GM19240 (cell line): ENCODE data around the gene FRMD8.

Experiments
- DNase-seq: peaks from one replicate; pipeline ENCODE4 v3.0.0; 2011; ENCODE audit warnings: low spot score; ENCODE audit not compliant: insufficient read length

The FRMD8 gene

GRCh38 chr11:65386307-65387140 lies at the start of gene FRMD8:
Gene FRMD8, plus strand, starts transcription at chr11:65386637. Its CDS starts 400 bp downstream, at chr11:65387037.
- DNase-seq, result peak; percentile 89

DNA sequence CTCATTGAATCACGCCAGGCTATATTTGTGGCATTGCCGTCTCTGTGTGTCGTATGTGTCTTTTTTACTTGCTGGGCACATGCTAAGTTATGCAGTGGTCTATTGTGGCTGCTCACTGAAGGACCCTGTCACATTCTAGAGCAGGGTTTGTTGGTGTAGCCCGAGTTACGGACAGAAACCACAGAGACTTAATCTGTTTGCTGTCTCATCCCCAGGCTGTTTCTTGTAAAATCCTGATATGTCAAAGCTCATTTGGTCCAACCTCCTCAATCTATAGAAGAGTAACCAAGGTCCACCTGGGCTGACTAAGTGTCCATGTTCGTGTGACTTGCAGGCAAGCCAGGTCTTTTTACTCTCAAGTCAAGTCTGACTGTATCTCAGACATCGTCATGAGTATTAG lies 47.8 kb upstream of the FRMD8 start:
- no peak for DNase-seq

DNA sequence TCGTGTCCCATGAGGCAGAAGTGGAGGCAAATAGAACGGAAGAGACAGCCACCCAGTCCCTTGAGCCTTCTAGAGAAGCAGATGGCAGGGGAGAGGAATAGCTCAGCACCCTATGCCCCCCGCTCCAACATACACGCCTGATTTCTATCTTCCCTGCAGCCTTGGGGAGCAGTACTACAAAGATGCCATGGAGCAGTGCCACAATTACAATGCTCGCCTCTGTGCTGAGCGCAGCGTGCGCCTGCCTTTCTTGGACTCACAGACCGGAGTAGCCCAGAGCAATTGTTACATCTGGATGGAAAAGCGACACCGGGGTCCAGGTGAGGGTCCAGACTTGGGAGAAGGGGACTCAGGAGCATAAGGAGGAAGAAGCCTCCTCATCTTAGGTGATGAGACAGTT lies 46.2 kb upstream of the FRMD8 start:
- DNase-seq, result no peak

DNA sequence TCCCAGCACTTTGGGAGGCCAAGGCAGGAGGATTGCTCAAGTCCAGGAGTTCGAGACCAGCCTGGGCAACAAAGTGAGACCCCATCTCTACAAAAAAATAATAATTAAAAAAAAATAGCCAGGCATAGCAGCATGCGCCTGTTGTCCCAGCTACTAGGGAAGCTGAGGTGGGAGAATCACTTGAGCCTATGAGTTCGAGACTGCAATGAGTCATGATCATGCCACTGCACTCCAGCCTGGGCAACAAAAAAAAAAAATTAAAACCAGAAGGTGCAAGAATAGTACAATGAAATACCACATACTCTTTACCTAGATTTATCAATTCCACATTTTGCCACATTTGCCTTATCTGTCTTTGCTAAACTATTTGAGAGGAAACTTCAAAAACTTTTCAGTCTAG lies 44.6 kb upstream of the FRMD8 start:
- DNase-seq, result no peak

GRCh38 chr11:65351511-65351910 lies 34.9 kb upstream of the FRMD8 start:
- DNase-seq, result no peak

- DNase-seq, result no peak
These were observed 33.7 kb upstream of the FRMD8 start for GRCh38 chr11:65352783-65353182.

DNA sequence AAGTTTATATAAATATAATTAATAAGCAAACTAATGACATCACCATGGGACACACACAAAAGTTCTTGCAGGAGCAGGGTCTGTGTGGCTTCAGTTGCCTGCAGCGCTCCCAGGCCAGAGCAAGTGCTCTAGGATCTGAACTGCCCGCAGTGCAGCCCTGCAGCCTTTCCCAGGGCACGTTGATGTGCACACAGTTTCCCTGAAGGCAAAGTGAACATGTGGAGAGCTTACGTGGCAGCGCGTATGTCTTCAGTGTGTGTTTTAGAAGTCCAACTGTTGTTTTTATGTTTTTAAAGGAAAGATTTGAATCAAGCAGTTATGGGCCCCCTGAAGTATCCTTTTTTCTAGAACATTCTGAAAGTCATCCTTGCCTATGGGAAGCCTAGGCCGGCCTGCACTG lies 33.1 kb upstream of the FRMD8 start:
- DNase-seq, result no peak

GRCh38 chr11:65353900-65354264 lies 32.6 kb upstream of the FRMD8 start:
- no peak for DNase-seq

- DNase-seq, result peak; percentile 99
These were observed 32.0 kb upstream of the FRMD8 start, which contains the start of gene TIGD3 for GRCh38 chr11:65354265-65355012. Gene TIGD3, plus strand, starts transcription at chr11:65354751. Its CDS starts 1,058 bp downstream, at chr11:65355809.

GRCh38 chr11:65355013-65355775 lies 31.2 kb upstream of the FRMD8 start:
- no peak for DNase-seq

- DNase-seq, result no peak
These were observed 30.6 kb upstream of the FRMD8 start for GRCh38 chr11:65355776-65356393.

DNA sequence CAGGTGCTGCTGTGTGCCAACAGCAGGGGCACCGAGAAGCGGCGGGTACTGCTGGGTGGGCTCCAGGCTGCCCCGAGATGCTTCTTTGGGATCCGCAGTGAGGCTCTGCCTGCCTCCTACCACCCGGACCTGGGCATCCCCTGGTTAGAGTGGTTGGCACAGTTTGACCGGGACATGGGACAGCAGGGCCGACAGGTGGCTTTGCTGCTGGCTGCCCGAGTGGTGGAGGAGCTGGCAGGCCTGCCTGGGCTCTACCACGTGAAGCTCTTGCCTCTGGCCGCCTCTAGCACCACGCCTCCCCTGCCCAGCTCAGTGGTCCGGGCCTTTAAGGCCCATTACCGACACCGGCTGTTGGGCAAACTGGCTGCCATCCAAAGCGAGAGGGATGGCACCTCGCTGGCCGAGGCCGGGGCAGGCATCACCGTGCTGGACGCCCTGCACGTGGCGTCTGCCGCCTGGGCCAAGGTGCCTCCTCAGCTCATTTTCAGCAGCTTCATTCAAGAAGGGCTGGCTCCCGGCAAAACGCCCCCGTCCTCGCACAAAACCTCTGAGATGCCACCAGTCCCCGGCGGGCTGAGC lies 30.0 kb upstream of the FRMD8 start:
- DNase-seq, result no peak

DNA sequence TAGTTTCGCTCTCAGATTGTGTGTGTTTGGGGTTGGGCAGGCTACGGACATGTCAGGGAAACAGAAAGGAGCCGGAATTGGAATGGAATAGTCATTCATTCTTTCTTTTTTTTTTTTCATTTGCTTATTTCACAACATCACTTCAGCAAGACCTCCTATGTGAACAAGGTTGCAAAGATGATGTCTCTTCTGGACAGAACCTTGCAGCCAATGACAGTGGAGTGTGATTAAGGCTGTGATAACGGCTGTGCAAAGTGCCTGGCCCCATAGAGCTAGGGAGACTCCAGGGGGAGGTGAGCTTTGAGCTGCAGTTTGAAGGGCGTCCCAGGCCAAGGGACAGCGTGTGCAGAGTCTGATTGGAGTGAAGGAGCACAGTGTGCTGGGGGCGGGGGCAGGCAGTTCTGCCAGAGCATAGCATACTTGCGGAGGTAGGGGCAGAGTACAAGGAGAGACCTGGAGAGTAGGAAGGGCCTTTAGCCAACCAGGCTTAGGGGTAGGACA lies 28.5 kb upstream of the FRMD8 start:
- no peak for DNase-seq

DNA sequence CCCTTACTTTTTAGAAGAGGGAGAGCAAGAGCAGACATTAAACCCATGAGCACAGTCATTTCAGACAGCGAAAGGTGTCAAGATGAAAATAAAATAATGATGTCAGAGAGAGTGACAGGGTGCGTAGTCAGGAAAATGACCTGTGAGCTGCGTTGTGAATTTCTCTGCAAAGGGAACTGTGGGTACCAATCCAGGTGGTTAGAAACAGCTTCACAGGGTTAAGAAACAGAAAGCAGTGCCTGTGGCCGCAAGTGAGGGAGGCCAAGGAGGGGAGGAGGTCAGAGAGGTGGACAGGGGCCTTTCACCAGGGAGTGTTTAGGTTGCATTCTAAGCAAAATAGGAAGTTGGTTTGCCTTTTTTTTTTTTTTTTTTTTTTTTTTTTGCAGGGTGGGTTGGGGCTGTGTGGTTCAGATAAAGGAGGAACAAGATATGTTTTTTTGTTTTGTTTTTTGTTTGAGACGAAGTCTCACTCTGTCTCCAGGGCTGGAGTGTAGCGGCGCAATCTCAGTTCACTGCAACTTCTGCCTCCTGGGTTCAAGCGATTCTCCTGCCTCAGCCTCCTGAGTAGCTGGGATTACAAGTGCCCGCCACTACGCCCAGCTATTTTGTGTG lies 24.0 kb upstream of the FRMD8 start:
- peak; percentile 32 for DNase-seq

GRCh38 chr11:65362966-65363365 lies 23.5 kb upstream of the FRMD8 start:
- no peak for DNase-seq

- DNase-seq, result no peak
These were observed 22.7 kb upstream of the FRMD8 start for GRCh38 chr11:65363770-65364169.

DNA sequence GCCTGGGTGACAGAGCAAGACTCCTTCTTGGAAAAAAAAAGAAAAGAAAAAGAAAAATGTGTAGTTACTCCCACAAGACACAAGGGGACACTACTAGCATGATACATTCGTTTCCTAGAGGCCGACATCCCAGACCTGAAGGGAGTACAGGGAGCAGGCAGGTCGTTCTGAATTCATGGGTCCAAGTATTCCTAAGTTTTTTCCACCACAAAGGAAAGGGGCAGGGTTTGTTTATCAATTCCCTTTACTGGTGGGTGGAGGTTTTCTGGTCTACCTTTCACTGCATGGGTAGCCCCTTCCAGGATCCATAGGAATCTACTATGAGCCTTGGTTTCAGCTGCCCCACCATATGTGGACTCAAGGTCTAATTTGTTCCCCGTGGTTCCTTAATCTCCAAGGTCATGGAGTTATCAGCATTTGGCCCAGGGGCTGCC lies 20.1 kb upstream of the FRMD8 start:
- peak; percentile 77 for DNase-seq

GRCh38 chr11:65370659-65371049 lies 15.8 kb upstream of the FRMD8 start:
- no peak for DNase-seq

DNA sequence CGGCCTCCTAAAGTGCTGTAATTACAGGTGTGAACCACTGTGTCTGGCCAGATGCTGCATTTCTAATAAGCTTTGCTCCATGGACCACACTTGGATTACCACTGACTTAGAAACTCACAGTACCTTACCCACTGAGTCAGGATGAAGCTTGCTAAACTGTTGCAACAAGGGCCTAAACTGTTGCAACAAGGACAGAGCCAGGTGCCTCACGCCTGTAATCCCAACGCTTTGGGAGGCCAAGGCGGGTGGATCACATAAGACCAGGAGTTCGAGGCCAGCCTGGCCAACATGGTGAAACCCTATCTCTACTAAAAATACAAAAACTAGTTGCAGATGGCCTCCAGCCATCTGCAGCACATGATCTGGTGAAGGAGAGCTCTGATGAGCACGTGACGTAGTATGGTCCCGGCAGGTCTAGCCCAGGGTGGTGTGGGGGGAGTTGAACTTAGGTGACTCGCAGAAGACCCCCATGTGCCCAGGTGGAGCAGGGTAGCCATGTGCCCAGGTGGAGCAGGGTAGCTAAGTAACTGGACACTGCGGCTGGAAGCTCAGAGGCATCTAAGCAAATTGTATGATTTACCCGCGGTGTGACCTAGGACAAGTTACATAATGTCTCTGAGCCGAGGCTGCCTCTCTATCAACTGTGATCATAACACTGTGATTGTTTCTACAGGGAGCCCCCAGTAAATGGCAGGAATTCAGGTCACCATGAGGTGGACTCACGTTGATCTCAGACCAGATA lies 12.4 kb upstream of the FRMD8 start:
- DNase-seq, result no peak

DNA sequence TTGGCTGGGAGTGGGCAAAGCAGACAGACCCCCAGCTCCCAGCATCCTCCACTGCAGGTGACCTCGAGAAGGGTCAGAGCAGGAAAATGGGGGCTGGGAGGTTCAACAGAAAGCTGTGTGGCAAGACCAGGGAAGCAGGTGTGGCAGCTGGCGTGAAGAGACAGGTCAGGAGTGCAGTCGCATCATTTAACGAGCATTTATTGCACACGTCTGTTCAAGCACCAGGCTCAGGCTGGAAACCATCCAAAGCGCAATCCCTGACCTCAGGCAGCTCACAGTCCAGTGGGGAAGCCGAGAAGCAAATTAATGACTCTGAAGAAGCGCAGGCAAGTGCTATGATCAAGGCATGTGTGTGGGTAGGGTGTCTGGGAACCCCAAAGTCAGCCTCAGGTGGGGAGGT lies 11.4 kb upstream of the FRMD8 start:
- no peak for DNase-seq
